HG02938 (cell line): ENCODE results near the gene AKNA.
"Not testable (repeated sequence)": the region's sequence is repeated elsewhere in the genome, so short reads cannot be mapped to it uniquely, and the experiment has no call there.

ENCODE experiments used
- ATAC-seq: cut with Tn5 transposase; IDR thresholded peaks from one replicate; pipeline ENCODE4 v1.9.1; 2021; ENCODE audit warnings: mild to moderate bottlenecking, moderate library complexity; ENCODE audit not compliant: unreplicated experiment

Gene AKNA

DNA sequence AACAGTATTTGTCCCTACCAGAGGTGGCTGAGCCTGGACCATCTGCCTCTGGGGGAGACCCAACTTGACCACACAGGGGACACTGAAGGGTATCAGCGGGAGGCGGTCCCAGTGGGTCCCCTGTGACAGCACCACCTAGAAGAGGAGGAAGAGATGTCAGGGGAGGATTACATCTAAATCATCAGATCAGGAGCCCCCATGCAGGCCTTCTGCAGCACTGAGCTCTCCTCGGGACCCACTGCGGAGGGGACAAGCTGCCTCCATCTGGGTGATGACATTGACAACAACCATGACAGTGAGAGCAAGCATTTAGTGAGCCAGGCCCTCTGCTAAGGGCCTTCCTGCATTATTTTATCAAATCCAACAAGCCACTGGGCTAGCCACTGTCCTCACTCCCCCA is 45.8 kb downstream of the AKNA start:
- ATAC-seq, result no peak

DNA sequence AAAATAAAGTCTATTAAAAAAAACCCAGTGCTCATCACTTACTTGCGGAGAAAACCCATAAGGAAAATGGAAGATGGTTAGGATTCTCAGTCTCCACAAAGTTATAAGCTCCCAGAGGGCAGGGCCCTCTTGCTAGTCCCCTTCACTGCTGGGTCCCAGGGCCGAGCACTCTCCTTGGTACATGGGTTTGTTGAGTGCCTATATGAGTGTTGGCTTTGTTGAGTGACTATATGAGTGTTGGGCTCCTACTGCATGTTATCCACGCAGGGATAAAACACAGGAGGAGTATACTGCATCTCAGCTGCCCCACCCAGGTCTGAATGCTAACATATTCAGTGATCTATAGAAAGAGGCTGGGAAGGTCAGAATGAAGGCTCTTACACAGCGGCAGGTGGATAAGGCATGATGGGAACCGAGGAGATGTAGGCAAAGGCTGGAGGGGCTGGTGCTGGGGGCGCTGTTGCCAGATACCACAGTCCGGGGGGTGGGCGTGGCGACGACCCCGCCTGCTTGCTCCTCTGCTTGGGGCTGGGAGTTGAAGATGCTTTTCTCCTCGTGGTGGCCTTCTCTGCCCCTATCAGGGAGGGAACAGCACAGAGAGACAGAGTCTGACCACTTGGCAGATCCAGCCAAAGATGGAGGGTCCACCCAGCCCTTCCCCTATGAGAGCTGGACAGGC is 46.5 kb downstream of the AKNA start:
- ATAC-seq, result no peak

DNA sequence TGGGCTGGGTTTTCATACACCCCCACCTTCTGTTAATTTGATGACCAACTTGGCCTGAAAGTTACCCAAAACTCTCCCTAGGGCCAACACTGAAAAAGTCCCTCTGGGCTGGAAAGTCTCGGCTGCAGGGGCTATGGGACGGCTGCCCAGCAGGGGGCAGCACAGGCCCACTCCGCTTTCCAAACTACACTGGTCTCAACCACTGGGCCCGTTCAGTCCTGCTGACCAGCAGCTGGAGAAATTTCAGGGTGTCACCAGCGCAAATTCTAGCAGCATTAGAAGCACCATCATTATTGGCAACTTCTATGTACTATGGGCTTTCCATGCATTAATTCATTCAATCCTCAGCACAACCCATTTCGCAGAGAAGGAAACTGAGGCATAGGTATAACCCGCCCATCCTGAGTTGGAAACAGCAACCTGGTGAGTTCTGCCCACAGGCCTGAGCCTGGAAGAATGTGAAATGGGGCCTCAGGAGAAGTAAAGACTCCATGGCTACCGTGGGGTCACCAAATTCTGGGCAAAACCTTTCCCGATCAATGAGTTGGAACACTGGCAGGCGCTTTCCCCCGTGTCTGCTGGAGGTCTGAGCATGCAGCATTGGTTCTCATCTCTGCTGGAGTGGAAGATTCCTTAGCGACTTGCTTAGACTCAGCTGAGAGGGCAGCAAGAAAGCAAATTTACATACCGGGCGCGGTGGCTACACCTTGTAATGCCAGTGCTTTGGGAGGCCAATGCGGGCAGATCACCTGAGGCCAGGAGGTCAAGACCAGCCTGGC is 48.5 kb downstream of the AKNA start:
- no peak for ATAC-seq

DNA sequence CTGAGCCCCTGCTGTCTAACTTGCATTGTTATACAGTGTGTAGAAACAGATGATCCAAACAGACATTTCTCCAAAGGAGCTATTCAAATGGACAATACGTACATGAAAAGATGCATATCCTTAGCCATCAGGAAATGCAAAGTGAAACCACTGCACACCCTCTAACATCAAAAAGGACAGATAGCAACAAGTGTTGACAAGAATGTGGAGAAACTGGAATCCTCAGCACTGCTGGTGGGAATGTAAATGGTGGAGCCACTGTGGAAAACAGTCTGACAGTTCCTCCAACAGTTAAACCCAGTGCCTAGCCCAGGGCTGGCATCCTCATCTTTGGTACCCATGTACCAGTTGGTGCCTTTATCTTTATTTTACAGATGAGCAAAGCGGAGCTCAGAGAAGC is 49.6 kb downstream of the AKNA start:
- ATAC-seq, result no peak

DNA sequence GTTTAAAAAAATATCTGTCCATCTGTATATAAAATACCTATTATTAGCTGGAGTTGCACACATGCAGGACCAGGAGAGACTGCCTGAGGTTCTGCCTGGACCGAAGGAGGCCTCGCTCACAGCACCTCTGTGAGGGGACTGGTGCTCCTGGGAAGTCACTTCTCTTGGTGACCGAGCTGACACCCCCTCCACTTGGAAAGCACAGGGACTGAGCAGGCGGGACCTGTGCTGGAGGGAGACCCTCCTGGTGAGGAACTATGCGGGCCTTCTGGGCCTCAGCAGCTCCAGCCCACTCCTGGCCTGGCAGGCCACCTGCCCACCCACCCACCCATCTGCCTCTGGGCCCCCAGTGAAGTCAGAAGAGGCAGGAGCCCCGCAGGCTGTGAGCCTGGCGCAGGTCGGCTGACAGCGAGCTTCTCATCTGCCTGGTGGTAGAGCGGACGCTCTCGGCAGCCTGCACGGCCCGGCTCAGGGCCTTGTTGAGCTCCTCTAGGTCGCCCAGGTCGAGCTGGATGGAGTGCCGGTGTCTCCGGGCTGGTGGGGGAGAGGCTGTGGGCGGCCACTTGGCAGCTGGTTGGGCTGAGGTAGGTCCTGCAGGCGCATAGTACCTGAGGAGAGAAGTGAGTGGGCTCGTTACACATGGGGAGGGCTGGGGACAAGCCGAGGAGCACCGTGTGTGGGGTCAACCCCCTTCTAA is 50.9 kb downstream of the AKNA start:
- ATAC-seq, result no peak

DNA sequence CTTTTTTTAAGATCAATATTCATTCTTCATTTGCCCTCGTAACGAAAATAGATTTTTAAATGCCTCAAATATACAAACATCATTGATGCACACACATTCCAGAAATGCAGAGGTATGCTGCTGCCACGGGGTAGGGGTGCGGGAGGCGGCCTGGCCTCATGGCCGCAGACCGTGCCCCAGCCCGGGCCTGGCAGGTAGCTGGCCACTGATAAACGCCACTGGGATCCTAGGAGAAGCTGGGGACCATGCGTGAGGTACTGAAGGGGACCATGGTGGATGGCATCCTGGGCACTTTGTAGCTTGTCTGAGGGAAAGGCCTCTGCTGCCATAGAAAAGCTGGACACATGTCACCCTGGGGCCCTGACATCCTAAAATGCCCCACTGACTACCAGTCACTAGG is 51.6 kb downstream of the AKNA start:
- ATAC-seq, result no peak

DNA sequence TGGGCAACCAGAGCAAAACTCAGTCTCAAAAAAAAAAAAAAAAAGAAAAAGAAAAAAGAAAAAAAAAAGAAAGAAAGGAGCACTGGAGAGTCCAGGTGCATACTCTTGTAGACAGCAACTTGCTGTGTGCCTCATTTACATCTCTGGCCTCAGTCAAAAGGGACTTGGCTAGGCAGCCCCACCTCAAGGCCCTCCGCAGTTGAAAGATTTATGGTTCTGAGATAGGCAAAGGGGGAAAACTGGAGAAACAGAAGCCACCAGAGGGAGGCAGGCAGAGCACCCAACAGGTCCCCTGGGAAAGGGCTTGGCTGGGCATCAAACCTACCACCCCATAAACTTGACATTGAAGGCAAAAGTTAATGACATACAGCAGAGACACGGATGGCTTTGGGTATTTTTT is 52.0 kb downstream of the AKNA start:
- ATAC-seq, result no peak

DNA sequence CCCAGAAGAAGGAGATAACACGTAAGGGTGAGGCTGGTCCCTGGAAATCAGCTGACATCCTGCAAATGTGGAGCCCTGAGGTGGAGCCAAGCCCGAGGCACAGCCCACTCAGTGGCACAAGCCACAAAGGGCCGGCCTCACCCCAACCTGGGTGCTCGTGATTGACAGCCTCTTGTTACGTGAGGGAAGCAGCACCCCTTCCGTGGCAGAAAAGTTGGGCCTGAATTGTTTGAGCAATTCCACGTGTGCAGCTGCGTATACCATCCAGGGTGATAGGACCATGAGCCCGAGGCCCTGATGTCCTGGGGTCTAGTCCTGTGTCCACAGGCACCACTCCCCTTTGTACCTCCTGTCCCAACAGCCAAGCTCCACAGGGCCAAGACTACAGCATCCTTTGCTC is 53.3 kb downstream of the AKNA start:
- ATAC-seq, result no peak

DNA sequence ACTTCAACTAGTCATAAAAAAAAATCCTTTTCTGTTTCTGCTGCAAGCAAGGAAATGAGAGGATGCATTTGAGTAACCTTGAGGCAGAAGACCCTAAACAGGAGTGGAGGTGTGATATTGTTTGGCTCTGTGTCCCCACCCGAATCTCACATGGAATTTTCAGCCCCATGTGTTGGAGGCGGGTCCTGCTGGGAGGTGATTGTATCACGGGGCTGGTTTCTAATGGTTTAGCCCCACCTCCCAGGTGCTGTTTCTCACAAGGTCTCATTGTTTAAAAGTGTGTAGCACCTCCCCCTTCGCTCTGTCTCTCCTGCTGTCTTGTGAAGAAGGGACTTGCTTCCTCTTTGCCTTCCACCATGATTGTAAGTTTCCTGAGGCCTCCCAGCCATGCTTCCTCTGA is 54.1 kb downstream of the AKNA start:
- ATAC-seq, result not testable (repeated sequence)

DNA sequence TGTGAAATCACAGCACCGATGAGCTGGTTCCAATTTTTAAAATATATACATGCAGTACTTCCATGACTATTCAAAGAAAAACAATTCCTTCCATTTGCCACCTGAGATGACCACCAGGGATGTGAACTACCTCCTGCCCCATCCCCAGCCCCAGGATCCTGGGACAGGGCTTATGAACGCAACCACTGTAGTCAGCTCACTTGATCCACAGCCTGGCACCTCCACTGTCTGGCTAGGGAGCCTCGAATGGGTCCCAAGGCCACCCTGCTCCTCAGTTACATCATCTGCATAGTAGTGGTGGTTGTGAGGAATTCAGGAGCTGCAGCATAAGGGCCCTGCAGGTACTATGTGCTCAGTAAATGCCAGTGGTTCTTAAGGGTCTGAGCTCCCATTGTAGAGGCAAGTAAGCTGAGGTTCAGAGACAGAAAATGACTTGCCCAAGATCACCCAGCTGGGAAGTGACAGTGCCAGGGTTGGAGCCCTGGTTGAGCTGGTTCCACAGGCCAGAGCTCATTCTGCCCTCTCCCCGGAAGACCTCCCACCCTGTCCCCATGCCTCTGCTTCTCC is 55.2 kb downstream of the AKNA start:
- ATAC-seq, result not testable (repeated sequence)

DNA sequence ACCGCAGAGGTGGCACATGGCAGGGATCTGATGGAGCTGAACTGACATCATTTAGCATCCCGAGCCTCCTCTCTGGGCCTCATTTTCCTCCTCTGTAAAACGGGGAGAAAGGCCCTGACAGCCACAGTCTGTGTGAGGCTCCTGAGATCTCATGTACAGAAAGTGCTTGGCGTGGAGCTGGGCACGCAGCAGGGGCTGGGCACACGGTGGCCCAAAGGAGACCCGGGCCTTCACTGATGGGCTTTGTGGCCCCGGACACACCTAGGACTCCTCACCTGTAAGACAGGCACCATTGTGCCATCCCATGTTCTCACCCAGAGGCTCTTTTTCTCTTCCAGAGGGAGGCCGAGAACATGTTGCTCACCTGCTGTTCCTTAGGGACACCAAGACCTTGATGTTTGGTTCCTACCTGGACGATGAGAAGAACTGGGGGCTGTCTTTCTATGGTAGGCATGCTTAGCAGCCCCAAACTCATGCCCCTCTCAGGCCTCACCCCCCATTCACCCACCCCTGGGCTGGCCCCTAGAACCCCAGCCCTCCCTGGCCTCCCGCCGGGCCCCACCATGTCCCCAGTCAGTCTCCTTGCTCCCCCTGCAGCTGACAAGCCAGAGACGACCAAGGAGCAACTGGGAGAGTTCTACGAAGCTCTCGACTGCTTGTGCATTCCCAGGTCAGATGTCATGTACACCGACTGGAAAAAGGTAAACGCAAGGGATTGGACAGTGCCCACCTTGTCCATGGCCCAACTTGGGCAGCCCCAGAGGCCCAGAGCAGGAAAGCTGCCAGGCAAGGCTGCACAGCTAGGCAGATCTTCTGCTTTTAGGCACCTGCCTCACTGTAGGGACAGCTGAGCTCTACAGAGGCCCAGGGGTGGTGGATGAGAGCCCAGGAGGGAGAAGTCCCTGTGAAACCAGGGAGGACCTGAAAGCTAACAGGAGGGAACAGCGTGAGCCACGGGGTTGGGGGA is 56.3 kb downstream of the AKNA start:
- not testable (repeated sequence) for ATAC-seq

DNA sequence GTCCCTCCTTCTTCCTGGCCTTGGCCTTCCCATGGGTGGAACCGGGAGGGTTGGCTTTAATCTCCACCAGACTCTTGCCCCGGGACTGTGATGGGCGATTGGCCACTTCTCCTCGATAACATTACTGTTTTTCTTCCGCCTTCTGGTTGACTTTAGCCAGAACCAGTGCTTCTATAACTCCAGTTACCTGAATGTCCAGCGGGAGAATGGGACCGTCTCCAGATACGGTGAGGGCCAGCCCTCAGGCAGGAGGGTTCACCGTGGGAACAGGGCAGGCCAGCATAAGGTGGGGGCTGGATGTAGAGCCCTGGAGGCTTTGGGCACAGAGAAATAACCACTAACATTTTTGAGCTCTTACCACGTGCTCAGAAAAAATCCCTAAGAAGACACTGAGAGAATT is 57.1 kb downstream of the AKNA start:
- ATAC-seq, result no peak

DNA sequence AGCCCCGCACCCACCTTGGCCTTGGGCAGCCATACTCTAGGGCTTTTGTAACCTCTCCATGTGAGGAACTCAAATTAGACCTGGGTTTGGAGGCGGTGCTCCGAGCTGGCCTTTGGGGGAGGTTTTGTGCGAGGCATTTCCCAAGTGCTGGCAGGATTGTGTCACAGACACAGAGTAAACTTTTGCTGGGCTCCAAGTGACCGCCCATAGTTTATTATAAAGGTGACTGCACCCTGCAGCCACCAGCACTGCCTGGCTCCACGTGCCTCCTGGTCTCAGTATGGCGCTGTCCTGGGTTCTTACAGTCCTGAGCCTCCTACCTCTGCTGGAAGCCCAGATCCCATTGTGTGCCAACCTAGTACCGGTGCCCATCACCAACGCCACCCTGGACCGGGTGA is 58.2 kb downstream of the AKNA start, which contains the start of gene ORM2:
Gene ORM2, plus strand, starts transcription at position 245 of the 398 bp plus-strand sequence. Its CDS starts 36 bp downstream, at position 281.
- ATAC-seq, result not testable (repeated sequence)

DNA sequence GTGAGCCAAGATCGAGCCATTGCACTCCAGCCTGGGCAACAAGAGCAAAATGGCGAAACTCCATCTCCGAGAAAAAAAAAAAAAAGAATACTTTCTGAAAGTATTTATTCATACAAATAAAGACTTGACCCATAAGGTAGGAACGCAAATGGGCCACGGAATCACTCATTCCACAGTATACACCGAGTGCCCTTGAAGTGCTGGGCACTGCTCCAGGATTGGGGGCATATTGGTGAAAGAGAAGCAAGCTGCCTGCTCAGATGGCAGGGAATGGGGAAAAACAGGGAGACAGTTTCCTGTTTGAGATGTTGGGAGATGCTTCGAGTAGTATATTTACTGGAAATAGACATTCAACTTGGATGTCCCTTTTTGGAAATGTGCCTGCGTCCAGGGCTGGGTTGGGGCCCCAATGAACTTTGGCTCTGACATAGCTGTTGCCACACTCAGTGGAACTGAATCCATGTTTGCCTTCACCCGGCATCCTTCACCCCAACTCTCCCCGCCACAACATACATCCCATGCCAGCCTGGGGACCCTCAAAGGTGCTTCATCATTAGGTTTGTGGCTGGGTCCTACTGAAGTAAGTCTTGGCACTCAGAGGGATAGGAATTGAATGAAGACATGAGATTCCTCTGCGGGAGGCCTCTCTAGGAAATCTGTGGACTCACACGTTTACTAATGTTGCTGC is 58.7 kb downstream of the AKNA start:
- not testable (repeated sequence) for ATAC-seq

DNA sequence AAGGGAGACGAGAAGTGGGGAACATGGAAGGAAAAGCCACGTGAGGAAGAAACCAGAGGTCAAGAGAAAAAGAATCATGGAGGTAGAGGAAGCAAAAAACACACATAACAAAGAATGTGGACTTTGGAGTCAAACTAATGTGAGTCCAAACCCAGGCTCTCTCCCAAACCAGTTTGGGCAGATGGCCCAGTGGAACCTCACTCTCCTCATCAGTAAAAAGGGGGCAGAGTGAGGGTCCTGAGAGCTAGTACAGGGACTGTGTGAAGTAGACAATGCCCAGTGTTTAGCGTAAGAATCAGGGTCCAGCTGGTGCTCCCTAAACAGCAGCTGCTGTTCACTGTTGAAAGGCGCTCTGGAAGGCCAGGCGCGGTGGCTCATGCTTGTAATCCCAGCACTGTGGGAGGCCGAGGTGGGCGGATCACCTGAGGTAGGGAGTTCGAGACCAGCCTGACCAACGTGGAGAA is 59.4 kb downstream of the AKNA start:
- not testable (repeated sequence) for ATAC-seq

DNA sequence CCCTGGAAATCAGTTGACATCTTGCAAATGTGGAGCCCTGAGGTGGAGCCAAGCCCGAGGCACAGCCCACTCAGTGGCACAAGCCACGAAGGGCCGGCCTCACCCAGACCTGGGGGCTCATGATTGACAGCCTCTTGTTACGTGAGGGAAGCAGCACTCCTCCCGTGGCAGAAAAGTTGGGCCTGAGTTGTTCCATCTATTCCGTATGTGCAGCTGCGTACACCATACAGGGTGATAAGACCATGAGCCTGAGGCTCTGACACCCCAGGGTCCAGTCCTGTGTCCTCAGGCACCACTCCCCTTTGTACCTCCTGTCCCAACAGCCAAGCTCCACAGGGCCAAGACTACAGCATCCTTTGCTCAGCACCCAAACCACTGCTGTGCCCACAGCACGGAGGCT is 60.0 kb downstream of the AKNA start:
- ATAC-seq, result no peak

DNA sequence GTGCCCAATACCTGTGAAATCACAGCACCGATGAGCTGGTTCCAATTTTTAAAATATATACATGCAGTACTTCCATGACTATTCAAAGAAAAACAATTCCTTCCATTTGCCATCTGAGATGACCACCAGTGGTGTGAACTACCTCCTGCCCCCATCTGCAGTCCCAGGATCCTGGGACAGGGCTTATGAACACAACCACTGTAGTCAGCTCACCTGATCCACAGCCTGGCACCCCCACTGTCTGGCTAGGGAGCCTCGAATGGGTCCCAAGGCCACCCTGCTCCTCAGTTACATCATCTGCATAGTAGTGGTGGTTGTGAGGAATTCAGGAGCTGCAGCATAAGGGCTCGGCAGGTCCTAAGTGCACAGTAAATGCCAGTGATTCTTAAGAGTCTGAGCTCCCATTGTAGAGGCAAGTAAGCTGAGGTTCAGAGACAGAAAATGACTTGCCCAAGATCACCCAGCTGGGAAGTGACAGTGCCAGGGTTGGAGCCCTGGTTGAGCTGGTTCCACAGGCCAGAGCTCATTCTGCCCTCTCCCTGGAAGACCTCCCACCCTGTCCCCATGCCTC is 62.0 kb downstream of the AKNA start:
- not testable (repeated sequence) for ATAC-seq

DNA sequence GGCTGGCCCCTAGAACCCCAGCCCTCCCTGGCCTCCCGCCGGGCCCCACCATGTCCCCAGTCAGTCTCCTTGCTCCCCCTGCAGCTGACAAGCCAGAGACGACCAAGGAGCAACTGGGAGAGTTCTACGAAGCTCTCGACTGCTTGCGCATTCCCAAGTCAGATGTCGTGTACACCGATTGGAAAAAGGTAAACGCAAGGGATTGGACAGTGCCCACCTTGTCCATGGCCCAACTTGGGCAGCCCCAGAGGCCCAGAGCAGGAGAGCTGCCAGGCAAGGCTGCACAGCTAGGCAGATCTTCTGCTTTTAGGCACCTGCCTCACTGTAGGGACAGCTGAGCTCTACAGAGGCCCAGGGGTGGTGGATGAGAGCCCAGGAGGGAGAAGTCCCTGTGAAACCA is 62.8 kb downstream of the AKNA start:
- not testable (repeated sequence) for ATAC-seq

DNA sequence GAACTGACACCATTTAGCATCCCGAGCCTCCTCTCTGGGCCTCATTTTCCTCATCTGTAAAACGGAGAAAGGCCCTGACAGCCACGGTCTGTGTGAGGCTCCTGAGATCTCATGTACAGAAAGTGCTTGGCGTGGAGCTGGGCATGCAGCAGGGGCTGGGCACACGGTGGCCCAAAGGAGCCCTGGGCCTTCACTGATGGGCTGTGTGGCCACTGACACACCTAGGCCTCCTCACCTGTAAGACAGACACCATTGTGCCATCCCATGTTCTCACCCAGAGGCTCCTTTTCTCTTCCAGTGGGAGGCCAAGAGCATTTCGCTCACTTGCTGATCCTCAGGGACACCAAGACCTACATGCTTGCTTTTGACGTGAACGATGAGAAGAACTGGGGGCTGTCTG is 63.3 kb downstream of the AKNA start:
- no peak for ATAC-seq
